AML-193 (cell line): ENCODE data around the gene SOHLH2.

Experiments
- DNase-seq, 2 experiments: peaks; one replicate each; lab custom pipeline; 2025; lab: John Stamatoyannopoulos, UW

Gene SOHLH2

DNA sequence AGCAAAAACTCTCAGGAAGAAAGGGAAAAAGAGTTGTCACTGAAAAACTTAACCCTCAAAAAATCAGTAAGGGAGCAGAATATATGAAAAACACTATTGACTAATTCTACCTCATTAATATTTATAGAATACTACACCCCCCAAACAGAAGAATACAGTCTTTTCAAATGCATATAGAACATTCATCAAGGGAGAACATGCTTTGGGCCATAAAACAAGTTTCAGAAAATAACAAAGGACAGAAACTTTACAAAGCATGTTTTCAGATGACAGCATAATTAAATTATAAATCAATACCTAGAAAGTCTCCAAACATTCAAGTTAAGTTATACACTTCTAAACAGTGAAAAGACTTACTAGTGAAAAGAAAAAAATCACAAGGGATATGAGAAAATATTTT lies 30.5 kb downstream of the SOHLH2 start:
- no peak for DNase-seq

GRCh38 chr13:36175621-36176020 lies 38.7 kb downstream of the SOHLH2 start:
- DNase-seq: no peak

GRCh38 chr13:36174923-36175322 lies 39.4 kb downstream of the SOHLH2 start:
- no peak for DNase-seq

GRCh38 chr13:36173571-36174322 lies 40.6 kb downstream of the SOHLH2 start:
- no peak for DNase-seq

- no peak for DNase-seq
Measured at GRCh38 chr13:36166046-36166445, 48.3 kb downstream of the SOHLH2 start.

- no peak for DNase-seq
Measured at GRCh38 chr13:36163809-36164308, 50.5 kb downstream of the SOHLH2 start.

- DNase-seq: no peak
Measured at GRCh38 chr13:36163286-36163685, 51.1 kb downstream of the SOHLH2 start.

DNA sequence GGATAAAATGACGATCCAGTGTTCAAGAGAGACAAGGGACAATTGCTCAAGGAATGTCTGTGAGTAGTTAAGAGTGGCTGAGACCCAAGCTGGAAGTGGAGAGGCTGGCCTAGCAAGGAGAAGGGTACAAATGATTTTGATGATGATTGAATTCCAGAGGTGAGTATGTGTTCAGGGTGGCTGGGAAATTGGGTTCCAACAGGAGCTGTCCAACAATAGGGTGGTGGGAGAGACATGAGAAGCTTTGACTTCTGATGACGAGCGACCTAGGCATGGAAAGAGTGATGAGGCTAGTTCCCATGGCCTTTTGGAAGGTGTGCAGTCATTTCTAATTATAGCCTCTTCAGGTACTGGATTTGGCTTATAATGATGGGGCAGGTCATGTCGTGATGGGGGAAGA lies 54.1 kb downstream of the SOHLH2 start:
- DNase-seq: no peak

- no peak for DNase-seq
Measured at GRCh38 chr13:36158611-36159010, 55.7 kb downstream of the SOHLH2 start.

DNA sequence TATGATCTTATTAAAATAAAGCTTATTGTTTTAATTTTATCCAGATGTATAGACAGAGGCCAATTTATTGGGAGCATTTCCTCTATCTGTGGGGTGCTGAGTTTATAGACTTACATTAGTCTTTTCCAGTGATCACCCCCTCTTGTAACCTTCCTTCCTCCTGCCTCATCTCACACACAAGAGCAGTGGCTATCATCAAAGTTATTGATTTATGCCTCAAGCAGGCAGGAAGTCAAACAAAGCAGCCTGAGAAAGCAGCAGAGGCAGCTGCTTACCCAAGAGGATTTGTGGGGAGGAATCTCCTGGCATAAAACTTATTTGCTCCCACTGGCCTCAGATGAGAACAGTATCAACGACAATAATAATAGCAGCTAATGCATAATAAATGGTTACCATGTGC lies 56.9 kb downstream of the SOHLH2 start:
- no peak for DNase-seq

DNA sequence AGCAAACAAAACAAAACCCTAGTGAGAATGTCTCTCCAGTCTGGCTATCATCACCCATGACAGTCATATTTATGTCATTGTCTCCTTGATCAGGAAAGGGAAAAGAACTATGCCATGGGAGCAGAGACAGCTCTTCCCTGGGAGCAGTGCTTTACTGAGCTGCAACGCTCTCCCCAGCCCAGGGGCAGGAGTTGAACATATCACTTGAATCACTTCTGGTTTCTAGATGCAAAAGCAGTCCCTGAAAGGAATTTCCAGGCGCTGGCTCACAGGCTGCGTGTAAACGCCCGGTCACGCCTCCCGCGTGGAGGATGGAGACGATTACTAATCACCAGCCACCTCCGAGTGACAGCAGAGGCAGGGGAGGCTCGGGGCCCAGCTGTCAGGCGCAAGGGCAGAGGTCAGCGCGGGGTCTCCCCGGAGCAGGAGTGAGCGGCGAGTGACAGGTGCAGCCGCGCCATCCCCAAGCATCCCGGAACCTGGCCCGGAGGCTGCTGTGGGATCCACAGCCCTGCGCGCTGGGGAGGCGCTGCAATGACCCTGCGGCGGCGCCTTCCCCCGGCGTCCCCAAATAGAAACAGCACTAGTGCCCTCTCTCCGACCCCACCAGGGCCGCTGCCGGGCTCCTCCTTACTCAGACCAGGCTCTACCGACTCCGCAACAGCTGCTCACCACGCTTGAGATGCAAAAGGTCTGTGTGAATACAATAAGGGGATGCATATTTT lies 59.6 kb downstream of the SOHLH2 start:
- no peak for DNase-seq

DNA sequence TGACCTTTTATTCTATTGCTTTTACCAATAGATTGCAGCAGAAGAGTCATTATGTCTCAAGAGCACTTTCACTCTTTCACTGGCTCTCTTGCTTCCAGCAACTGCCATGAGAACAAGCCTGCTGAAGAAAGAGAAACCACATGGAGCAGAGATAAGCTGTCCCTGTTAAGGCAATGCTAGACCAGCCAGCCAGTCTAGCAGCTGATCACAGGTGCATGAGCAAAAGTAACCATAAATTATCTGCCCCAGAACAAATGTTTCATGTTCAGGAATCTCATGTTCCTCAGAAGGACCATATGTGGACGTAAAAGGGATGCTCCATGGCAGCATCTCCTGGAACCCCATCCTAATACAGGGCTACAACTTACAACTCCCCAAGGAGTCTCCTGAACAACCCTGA lies 62.8 kb downstream of the SOHLH2 start:
- DNase-seq: no peak

DNA sequence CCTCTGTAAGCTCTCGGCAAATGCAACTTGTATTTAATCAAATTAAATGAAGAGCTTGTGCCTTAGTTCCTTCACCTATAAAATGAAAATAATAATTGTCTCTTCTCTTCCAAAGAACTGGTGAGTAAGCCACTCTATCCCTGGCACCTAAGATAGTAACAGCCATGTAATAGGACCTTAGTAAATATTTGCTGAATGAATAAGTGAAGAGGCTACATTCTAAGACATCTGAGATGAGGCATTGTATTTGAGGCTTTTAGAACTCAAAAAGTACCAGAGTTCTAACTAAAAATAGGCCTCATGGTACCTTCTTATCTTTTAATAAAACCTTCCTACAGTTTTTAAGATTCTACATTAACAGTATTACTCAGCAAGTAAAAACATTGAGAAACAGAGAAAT lies 65.9 kb downstream of the SOHLH2 start:
- DNase-seq: no peak

DNA sequence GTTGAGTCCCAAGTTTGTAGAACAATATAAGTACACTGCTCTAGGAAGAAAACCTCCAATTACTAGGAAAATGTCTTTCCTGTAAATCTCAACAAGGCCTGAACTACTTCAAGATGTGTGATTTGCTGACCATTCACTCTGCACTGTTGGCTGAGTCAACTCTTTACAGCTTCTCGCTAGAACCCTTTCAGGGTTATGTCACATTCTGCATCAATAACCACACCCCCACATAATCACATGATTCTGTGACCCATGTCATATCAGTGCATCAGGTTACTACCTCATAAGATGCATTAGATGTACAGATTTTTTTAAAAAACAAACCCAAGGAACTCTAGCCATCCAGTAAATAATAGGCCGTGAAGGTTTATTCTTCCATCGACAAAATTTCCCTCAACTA lies 67.0 kb downstream of the SOHLH2 start:
- DNase-seq: no peak

DNA sequence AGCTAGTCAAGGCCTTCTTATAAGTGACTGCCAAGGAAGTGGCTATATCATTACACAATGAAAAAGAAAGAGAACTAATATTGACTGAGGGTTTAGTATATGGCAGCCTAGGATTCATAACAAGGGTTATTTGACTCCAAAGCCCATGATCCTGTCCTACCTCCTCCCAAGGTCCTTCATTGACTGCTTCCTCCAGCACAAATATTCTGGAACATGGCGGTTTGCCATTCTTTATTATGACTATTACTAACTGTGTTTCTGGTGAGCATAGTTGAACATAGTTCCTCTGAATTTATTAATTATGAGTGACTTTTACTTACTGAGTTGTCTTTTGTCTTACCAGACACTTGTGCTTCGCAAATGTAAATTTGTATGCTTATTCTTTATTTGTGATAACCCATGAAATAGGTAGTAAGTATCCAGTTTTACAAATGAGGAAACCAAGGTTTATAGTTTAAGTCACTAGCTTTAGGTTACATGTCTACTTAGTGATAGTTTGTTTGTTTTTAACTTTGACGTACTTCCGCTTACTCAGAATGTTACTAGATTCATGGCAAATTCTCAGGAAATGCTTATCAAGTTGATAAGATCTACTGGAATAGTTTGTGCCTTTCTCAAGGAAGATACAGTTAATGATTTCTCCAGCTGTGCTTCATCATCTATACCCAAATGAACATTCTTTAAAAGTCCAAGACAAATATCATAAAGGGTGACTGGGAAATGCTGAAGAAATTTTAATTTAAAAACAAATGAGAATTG lies 67.7 kb downstream of the SOHLH2 start:
- no peak for DNase-seq

GRCh38 chr13:36143738-36144137 lies 70.6 kb downstream of the SOHLH2 start:
- DNase-seq: no peak

DNA sequence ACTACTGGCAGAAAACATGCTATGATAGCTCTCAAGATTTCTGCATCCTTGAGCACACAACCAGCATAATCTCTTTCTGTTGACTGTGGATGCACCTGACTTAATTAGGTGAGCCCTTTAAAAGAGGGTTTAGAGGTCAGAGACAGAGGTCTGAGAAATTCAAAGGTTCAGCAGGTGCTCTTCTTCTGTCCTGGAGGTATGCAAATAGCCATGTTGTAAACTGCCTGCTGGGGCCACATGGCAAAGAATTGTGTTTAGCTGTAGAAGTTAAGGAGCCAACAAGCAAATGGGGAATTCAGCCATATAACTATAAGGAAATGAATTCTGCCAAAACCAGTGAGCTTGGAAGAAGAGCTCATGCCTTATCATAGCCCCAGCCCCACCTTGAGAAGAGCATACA lies 71.6 kb downstream of the SOHLH2 start:
- no peak for DNase-seq

- DNase-seq: no peak
Measured at GRCh38 chr13:36135876-36136275, 78.5 kb downstream of the SOHLH2 start.

- DNase-seq: no peak
Measured at GRCh38 chr13:36134632-36135031, 79.7 kb downstream of the SOHLH2 start.

GRCh38 chr13:36133950-36134626 lies 80.3 kb downstream of the SOHLH2 start:
- DNase-seq: no peak

DNA sequence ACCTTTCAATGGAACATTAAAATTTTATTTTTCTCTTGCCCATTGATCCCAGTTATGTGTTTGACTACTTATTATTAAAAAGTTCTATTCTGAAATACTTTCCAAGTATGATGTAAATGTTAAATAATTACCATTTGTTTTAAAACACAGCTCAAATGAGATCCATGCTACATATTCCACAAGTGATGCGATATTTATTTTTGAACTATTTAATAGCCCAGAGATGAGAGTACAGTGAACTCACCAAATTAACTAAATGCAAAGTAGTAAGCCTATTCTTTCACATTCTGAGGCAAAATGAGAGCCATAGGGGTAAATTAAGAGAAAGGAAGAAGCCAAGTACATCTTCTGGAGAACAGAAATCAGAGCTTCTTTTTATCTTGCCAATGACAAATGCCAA lies 82.0 kb downstream of the SOHLH2 start:
- no peak for DNase-seq

DNA sequence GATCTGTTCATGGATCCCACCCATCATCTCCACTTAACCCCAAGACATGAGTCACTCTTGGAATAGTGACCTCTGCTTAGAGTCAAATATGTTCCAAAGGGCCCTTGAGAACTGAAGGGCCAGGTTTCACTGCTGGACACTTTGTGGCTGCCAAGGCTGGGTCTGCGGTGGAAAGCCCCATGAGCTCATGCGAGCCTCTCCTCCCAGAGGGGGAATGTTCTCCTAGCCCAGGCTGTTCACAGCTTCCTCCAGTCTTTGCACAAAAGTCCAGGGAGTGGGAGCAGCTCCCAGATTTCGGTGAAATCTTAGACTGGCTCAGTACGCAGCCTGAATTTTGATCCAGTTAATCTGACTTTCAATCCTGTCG lies 82.4 kb downstream of the SOHLH2 start:
- DNase-seq: no peak
